HepG2 (cell line): ENCODE results near the gene CHRM3. TPM values are rescaled to one million over a fixed set of nuclear protein-coding genes. Genes with fewer than 3 reads are reported as not detected.

Experiments used
- ATAC-seq: fragments of 200-7000 bp; cut with Tn5 transposase; 3 replicates; pipeline ENCODE4 v1.9.1; 2020; ENCODE audit warnings: mild to moderate bottlenecking, moderate library complexity
- BruUV-seq: library from RNA; stranded (reverse); fragments of 400-500 nt; replicated peaks from 2 replicates; lab custom pipeline; 2021; lab: Mats Ljungman, UMichigan
- CTCF ChIA-PET: fragments of 300-600 bp; formaldehyde crosslinking; extraction: SDS; loops from one replicate; lab custom pipeline; 2021; ENCODE audit warnings: low total read pairs, inconsistent platforms, low intra/inter-chr PET ratio; lab: Yijun Ruan, JAX
- POLR2A ChIA-PET: fragments of 350-600 bp; sonication (Branson Sonifier 250); formaldehyde crosslinking; loops from one replicate; lab custom pipeline; 2020; ENCODE audit warnings: antibody characterized with exemption, inconsistent platforms; lab: Yijun Ruan, JAX
- DNase-seq: peaks from one replicate; pipeline ENCODE4 v3.0.0-alpha.2; 2015; ENCODE audit warnings: low spot score
- FAIRE-seq: peaks from 3 replicates; lab custom pipeline; 2011; peaks lifted over from hg19 to GRCh38; lab: Jason Lieb, UNC
- H2AFZ ChIP-seq: one replicate; pipeline ENCODE4 v1.6.1; 2011; ENCODE audit warnings: low read length, inconsistent platforms
- H3K27ac ChIP-seq: fragments of 300-600 bp; 3 replicates; pipeline ENCODE4 v1.8.0; 2011; ENCODE audit warnings: mixed run types, mild to moderate bottlenecking, mixed read lengths, low read length, inconsistent platforms; ENCODE audit not compliant: insufficient read depth; ENCODE audit errors: extremely low read length
- H3K27me3 ChIP-seq, 2 experiments: fragments of 200-600 bp in 1 of 2; 2 replicates in 1 of 2; 3 replicates in 1 of 2; pipeline versions ENCODE4 v1.6.0 to v1.8.0; 2011; ENCODE audit warnings: low read length in 2 of 2, mild to moderate bottlenecking in 2 of 2, moderate library complexity in 2 of 2, inconsistent platforms in 1 of 2; ENCODE audit not compliant: insufficient read depth in 2 of 2, control insufficient read depth in 1 of 2
- H3K36me3 ChIP-seq, 2 experiments: fragments of 200-600 bp in 1 of 2; replicated peaks in 1 of 2; 2 replicates in 1 of 2; 3 replicates in 1 of 2; pipeline versions ENCODE4 v1.5.1 to v1.8.0; 2011; ENCODE audit warnings: low read length in 2 of 2, inconsistent platforms in 1 of 2; ENCODE audit not compliant: insufficient read depth in 2 of 2, control insufficient read depth in 1 of 2
- H3K4me1 ChIP-seq: 2 replicates; pipeline ENCODE4 v1.5.1; 2012; ENCODE audit warnings: low read length, inconsistent platforms; ENCODE audit not compliant: insufficient read depth
- H3K4me2 ChIP-seq: 2 replicates; pipeline ENCODE4 v1.6.0; 2011; ENCODE audit warnings: low read depth, low read length, inconsistent platforms
- H3K4me3 ChIP-seq, 3 experiments: fragments of 200-600 bp in 1 of 3; sonication (generic), shearing (Covaris generic) in 1 of 3; replicated peaks in 1 of 3; 2 replicates each; pipeline ENCODE4 v1.5.1; 2011 to 2016; ENCODE audit warnings: low read length in 3 of 3, inconsistent platforms in 2 of 3, low read depth in 2 of 3, mild to moderate bottlenecking in 2 of 3, control low read depth in 1 of 3, mixed read lengths in 1 of 3; ENCODE audit not compliant: insufficient read depth in 1 of 3
- H3K79me2 ChIP-seq: one replicate; pipeline ENCODE4 v1.6.1; 2011; ENCODE audit warnings: low read length, inconsistent platforms; ENCODE audit not compliant: insufficient read depth
- H3K9ac ChIP-seq: 2 replicates; pipeline ENCODE4 v1.6.0; 2011; ENCODE audit warnings: mild to moderate bottlenecking, low read depth, low read length, inconsistent platforms; ENCODE audit not compliant: insufficient read depth
- H3K9me3 ChIP-seq: 2 replicates; pipeline ENCODE4 v1.5.1; 2012; ENCODE audit warnings: mild to moderate bottlenecking, low read length
- H4K20me1 ChIP-seq: 2 replicates; pipeline ENCODE4 v1.6.0; 2011; ENCODE audit warnings: inconsistent platforms, mild to moderate bottlenecking, low read length, moderate library complexity; ENCODE audit not compliant: insufficient read depth
- ASH2L ChIP-seq: fragments of 300-600, 200-600 bp; sonication (generic); IDR thresholded peaks from 2 replicates; pipeline ENCODE4 v1.7.0; 2017; ENCODE audit warnings: low read depth, mild to moderate bottlenecking, moderate library complexity, mixed read lengths, low read length; ENCODE audit not compliant: insufficient read length
- FOXA1 ChIP-seq, 2 experiments: fragments of 450-650 bp in 1 of 2; sonication (generic) in 1 of 2; formaldehyde crosslinking in 1 of 2; IDR thresholded peaks; 2 replicates each; pipeline versions ENCODE4 v1.4.0 to v1.6.1; 2016 to 2020; ENCODE audit warnings: missing genetic modification reagents in 1 of 2
- GRHL1 ChIP-seq: sonication (generic); formaldehyde crosslinking; conservative IDR thresholded peaks from 2 replicates; pipeline ENCODE4 v1.8.0; 2022; ENCODE audit warnings: missing genetic modification reagents
- HMGXB4 ChIP-seq, 2 experiments: sonication (generic) in 1 of 2; formaldehyde crosslinking in 1 of 2; IDR thresholded peaks; 2 replicates each; pipeline versions ENCODE4 v1.4.0 to v1.6.1; 2018 to 2020; ENCODE audit warnings: missing genetic modification reagents in 2 of 2, borderline replicate concordance in 1 of 2, low read depth in 1 of 2, mild to moderate bottlenecking in 1 of 2, missing biosample characterization in 1 of 2
- MAFG ChIP-seq: sonication (generic); formaldehyde crosslinking; IDR thresholded peaks from 2 replicates; pipeline ENCODE4 v1.5.1; 2020; ENCODE audit warnings: mild to moderate bottlenecking, missing genetic modification reagents
- NBN ChIP-seq: fragments of 450-650 bp; conservative IDR thresholded peaks from 2 replicates; pipeline ENCODE4 v1.6.1; 2017
- NFKBIZ ChIP-seq: IDR thresholded peaks from 2 replicates; pipeline ENCODE4 v1.6.1; 2018; ENCODE audit warnings: missing genetic modification reagents, missing compliant biosample characterization
- ZNF18 ChIP-seq: sonication (generic); formaldehyde crosslinking; IDR thresholded peaks from 2 replicates; pipeline ENCODE4 v1.8.0; 2022; ENCODE audit warnings: mild to moderate bottlenecking, missing genetic modification reagents; ENCODE audit not compliant: insufficient replicate concordance
- ZNF225 ChIP-seq: sonication (generic); formaldehyde crosslinking; IDR thresholded peaks from 2 replicates; pipeline ENCODE4 v1.4.0; 2020; ENCODE audit warnings: mild to moderate bottlenecking, missing genetic modification reagents
- ZNF512B ChIP-seq: sonication (generic); formaldehyde crosslinking; IDR thresholded peaks from 2 replicates; pipeline ENCODE4 v1.5.1; 2020; ENCODE audit warnings: missing genetic modification reagents, mild to moderate bottlenecking, borderline replicate concordance
- ZNF564 ChIP-seq: sonication (generic); formaldehyde crosslinking; IDR thresholded peaks from 2 replicates; pipeline ENCODE4 v1.8.1; 2023; ENCODE audit warnings: mild to moderate bottlenecking, missing genetic modification reagents
- ZNF878 ChIP-seq: sonication (generic); formaldehyde crosslinking; IDR thresholded peaks from 2 replicates; pipeline ENCODE4 v1.8.1; 2023; ENCODE audit warnings: mild to moderate bottlenecking, missing genetic modification reagents, moderate library complexity
- WGBS: methylation state at CpG from one replicate; pipeline ENCODE4 v1.1.6; 2017; ENCODE audit warnings: low lambda C conversion rate; 5-methylcytosine and 5-hydroxymethylcytosine counted together
- in situ Hi-C: cut with HindIII; loops from 2 replicates; pipeline ENCODE4 v1.10.0; 2017; ENCODE audit warnings: low pct_unique_long_range_greater_than_20kb; ENCODE audit not compliant: extremely low pct_ligation_motif_present
- intact Hi-C: fragments of 100-400 bp; cut with micrococcal nuclease; formaldehyde crosslinking; loops from one replicate; pipeline ENCODE4 v1.10.0; 2022; ENCODE audit not compliant: unreplicated experiment
- polyA plus RNA-seq, 8 experiments: library from polyadenylated mRNA; depleted of rRNA in 3 of 8; stranded (reverse) in 7 of 8; unstranded in 1 of 8; fragments of >200 nt; fragmentation: Illumina TruSeq in 4 of 8; extraction: Trizol in 4 of 8; gene quantifications; 2 replicates each; pipeline versions ENCODE4 v1.2.1 to v1.2.3, GENCODE V29; 2011 to 2016; ENCODE audit warnings: low read depth in 4 of 8, missing spikeins in 1 of 8, mixed read lengths in 1 of 8; ENCODE audit not compliant: insufficient read depth in 1 of 8
- total RNA-seq, 5 experiments: library from RNA; depleted of rRNA; stranded (reverse); fragments of >200 nt; fragmentation: Illumina TruSeq; extraction: Trizol; gene quantifications; 2 replicates each; pipeline ENCODE4 v1.2.3, GENCODE V29; 2016; ENCODE audit warnings: low read depth in 1 of 5

Gene CHRM3
- total and polyA plus RNA-seq, 2 of the 13 experiments (the other 11 are each of a cell fraction or from before 2014, with no cell fraction given): not detected

- Histone ChIP-seq H3K4me2 (no peak overlapping the region), H3K27ac (no peak overlapping the region), H3K4me3 (no peak overlapping the region), H2AFZ (no peak overlapping the region), H3K9me3 (peaks cover 37% of the 10 kb centered on the region), H3K79me2 (no peaks in the 10 kb centered on the region), H3K27me3 (no peaks in the 10 kb centered on the region), H4K20me1 (no peaks in the 10 kb centered on the region), H3K4me1 (no peaks in the 10 kb centered on the region), H3K36me3 (no peaks in the 10 kb centered on the region), H3K9ac (no peak overlapping the region)
- 0% methylated on average over 1 of the region's 1 CpG for WGBS
- POLR2A ChIA-PET: no interaction called here
- intact Hi-C loops: no loop called here
- FAIRE-seq (no peak), DNase-seq (no peak), ATAC-seq (no peak)
- in situ Hi-C loops: no loop called here
- no TSS peak for BruUV-seq
- no peak for TF ChIP-seq HMGXB4 (CRISPR knock-in tag; IDR thresholded peaks at IDR 0.05; ENCODE audit: borderline replicate concordance in 1 of 2, low read depth in 1 of 2)
- no peak for TF ChIP-seq ZNF512B (CRISPR knock-in tag)
- TF ChIP-seq NFKBIZ (CRISPR knock-in tag): no peak
- no peak for TF ChIP-seq GRHL1 (CRISPR knock-in tag)
- no peak for TF ChIP-seq ASH2L
- TF ChIP-seq ZNF18 (CRISPR knock-in tag): no peak
- TF ChIP-seq ZNF878: no peak
- no peak for TF ChIP-seq FOXA1 (IDR thresholded peaks at IDR 0.05)
- TF ChIP-seq FOXA1 (CRISPR knock-in tag; IDR thresholded peaks at IDR 0.05): no peak
- no peak for TF ChIP-seq ZNF564 (CRISPR knock-in tag)
- no peak for TF ChIP-seq MAFG (CRISPR knock-in tag)
- TF ChIP-seq ZNF225: no peak
- no peak for TF ChIP-seq NBN
- CTCF ChIA-PET: no interaction called here
Measured at GRCh38 chr1:239432255-239432654, 45.9 kb downstream of the CHRM3 start.
